HL-60 (cell line): Measurements from ENCODE around the gene POP7.

Experiments used
- DNase-seq, 2 experiments: peaks; one replicate each; pipeline ENCODE4 v3.0.0-alpha.2; 2010 to 2020; ENCODE audit warnings: low read depth in 1 of 2, low spot score in 1 of 2
- H3K27ac ChIP-seq: fragments of 250-450 bp; sonication (Bioruptor Pico); replicated peaks from 2 replicates; pipeline ENCODE4 v1.5.1; 2020; ENCODE audit warnings: mild to moderate bottlenecking, moderate library complexity
- H3K27me3 ChIP-seq: fragments of 250-450 bp; sonication (Bioruptor Pico); 2 replicates; pipeline ENCODE4 v1.5.1; 2021; ENCODE audit warnings: mild to moderate bottlenecking, moderate library complexity; ENCODE audit not compliant: insufficient read depth, poor library complexity, severe bottlenecking
- H3K4me3 ChIP-seq: replicated peaks from 2 replicates; pipeline ENCODE4 v1.5.1; 2011; ENCODE audit warnings: mild to moderate bottlenecking, control low read depth, low read length; ENCODE audit not compliant: insufficient read depth
- CTCF ChIP-seq: IDR thresholded peaks from one replicate; pipeline ENCODE4 v1.5.1; 2011; ENCODE audit warnings: low read length, control low read depth, inconsistent platforms; ENCODE audit not compliant: insufficient read depth
- GABPA ChIP-seq: IDR thresholded peaks from 2 replicates; pipeline ENCODE4 v1.6.1; 2012; ENCODE audit warnings: low read depth
- POLR2AphosphoS5 ChIP-seq: IDR thresholded peaks from 2 replicates; pipeline ENCODE4 v1.6.1; 2012; ENCODE audit warnings: low read depth
- REST ChIP-seq: IDR thresholded peaks from 2 replicates; pipeline ENCODE4 v1.6.1; 2012; ENCODE audit warnings: low read depth; ENCODE audit not compliant: insufficient replicate concordance
- SPI1 ChIP-seq: IDR thresholded peaks from 2 replicates; pipeline ENCODE4 v1.6.1; 2012; ENCODE audit warnings: low read depth, mild to moderate bottlenecking, borderline replicate concordance

The POP7 gene

GRCh38 chr7:100705320-100705752 is 585 bp upstream of the POP7 start:
- TF ChIP-seq CTCF (peak; percentile 81), POLR2AphosphoS5 (no peak; the same call in 1 of the 2 replicates)
- peak overlapping the region; percentile 89 for H3K27ac ChIP-seq
- peak overlapping the region; percentile 83 for H3K4me3 ChIP-seq
- no peaks in the 10 kb centered on the region for H3K27me3 ChIP-seq
- DNase-seq, result peak in 1 of 2 experiments; percentile 75

- no peaks in the 10 kb centered on the region for H3K27me3 ChIP-seq
- TF ChIP-seq CTCF (no peak), SPI1 (no peak), REST (no peak), POLR2AphosphoS5 (no peak; the same call in 1 of the 2 replicates), GABPA (no peak)
- H3K4me3 ChIP-seq, result peak overlapping the region; percentile 83
- no peak for DNase-seq
- H3K27ac ChIP-seq, result peak overlapping the region; percentile 89
Observed at GRCh38 chr7:100706672-100707311, 871 bp downstream of the POP7 start.

GRCh38 chr7:100708395-100708794 is 2.5 kb downstream of the POP7 start:
- no peak for DNase-seq
- Histone ChIP-seq H3K4me3 (no peak overlapping the region), H3K27ac (no peak overlapping the region), H3K27me3 (no peaks in the 10 kb centered on the region)
- TF ChIP-seq POLR2AphosphoS5 (no peak), CTCF (no peak), GABPA (no peak), SPI1 (no peak), REST (no peak)

- DNase-seq, result no peak
- Histone ChIP-seq H3K27ac (no peak overlapping the region), H3K27me3 (no peaks in the 10 kb centered on the region), H3K4me3 (no peak overlapping the region)
- no peak for TF ChIP-seq SPI1
- TF ChIP-seq GABPA, result no peak
- no peak for TF ChIP-seq POLR2AphosphoS5
Observed at GRCh38 chr7:100710452-100710851, 4.5 kb downstream of the POP7 start.
